KBM-7 (cell line): ENCODE measurements around the gene PFKFB1.
A peak's percentile ranks its signal among the peaks of the same experiment; 100 is the strongest.

Experiments
- DNase-seq: peaks from one replicate; pipeline ENCODE4 v3.0.0-alpha.2; 2015
- in situ Hi-C: fragments of 300-500 bp; cut with MboI; formaldehyde crosslinking; loops from 2 replicates; pipeline ENCODE4 v1.14.3; 2020; ENCODE audit warnings: low sequenced_read_pairs, low pct_unique_long_range_greater_than_20kb, mixed read lengths

The PFKFB1 gene

DNA sequence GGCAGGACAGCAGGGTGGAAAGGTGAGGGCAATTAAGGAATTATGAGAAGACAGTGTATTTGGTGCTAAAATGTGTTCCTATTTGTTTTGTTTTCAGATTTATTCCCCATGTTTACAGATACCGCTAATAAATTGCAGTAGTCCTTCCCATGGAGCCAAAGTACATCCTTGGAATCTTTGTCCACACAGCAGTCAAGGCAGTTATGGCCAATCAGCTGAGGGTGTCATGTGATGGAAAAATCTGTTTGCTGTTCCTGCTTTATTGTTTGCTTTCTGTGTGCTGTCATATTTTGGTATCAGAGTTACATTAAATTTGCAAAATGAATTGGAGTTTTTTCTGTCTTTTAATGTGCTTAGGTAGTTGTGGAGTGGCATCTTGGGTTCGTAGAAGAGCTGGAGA, 62.9 kb downstream of the PFKFB1 start:
- in situ Hi-C loops = no loop called here
- no peak for DNase-seq

DNA sequence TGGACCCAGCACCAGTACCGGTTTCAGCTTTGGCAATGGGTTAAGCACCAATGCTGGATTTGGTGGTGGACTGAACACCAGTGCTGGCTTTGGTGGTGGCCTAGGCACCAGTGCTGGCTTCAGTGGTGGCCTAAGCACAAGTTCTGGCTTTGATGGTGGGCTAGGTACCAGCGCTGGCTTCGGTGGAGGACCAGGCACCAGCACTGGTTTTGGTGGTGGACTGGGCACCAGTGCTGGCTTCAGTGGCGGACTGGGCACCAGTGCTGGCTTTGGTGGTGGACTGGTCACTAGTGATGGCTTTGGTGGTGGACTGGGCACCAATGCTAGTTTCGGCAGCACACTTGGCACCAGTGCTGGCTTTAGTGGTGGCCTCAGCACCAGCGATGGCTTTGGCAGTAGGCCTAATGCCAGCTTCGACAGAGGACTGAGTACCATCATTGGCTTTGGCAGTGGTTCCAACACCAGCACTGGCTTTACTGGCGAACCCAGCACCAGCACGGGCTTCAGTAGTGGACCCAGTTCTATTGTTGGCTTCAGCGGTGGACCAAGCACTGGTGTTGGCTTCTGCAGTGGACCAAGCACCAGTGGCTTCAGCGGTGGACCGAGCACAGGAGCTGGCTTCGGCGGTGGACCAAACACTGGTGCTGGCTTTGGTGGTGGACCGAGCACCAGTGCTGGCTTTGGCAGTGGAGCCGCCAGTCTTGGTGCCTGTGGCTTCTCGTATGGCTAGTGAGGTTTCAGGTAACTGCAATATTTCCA, 63.5 kb downstream of the PFKFB1 start:
- in situ Hi-C loops = no loop called here
- no peak for DNase-seq

DNA sequence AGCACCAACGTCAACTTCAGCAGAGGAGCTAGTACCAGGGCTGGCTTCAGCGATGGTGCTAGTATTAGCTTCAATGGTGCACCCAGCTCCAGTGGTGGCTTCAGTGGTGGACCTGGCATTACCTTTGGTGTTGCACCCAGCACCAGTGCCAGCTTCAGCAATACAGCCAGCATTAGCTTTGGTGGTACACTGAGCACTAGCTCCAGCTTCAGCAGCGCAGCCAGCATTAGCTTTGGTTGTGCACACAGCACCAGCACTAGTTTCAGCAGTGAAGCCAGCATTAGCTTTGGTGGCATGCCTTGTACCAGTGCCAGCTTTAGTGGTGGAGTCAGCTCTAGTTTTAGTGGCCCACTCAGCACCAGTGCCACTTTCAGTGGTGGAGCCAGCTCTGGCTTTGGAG, 65.1 kb downstream of the PFKFB1 start:
- no peak for DNase-seq
- in situ Hi-C loops = no loop called here

DNA sequence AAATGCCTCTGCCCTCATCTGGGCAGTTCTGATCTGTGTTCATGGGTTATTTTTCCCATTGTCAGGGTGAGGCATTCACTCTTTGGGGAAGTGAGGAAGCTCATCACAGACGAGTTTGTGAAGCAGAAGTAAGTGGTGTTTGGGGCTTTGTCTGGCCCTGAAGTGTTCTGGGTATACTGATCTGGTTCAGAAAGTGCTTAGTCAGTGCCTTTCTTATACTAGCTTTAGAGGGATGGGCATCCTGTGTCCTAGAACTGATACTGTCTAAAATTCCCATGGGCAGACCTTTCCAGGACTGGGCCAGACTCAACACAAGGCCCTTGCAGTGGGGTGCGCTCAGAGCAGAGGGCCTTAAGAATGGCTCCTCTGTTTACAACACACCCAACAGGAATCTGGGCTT, 67.0 kb downstream of the PFKFB1 start:
- DNase-seq = no peak
- in situ Hi-C loops = no loop called here

DNA sequence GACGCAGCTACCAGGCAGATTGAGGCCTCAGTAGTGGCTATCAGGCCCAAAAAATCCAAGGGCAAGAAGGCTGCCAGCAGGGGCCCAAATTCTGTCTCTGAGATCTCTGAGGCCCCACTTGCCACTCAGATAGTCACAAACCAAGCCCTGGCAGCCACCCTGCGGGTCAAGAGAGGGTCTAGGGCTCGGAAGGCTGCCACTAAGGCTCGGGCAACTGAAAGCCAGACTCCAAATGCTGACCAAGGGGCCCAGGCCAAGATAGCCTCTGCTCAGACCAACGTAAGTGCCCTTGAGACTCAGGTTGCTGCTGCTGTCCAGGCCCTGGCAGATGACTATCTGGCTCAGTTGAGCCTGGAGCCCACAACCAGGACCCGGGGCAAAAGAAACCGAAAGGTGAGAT, 70.6 kb downstream of the PFKFB1 start:
- in situ Hi-C loops = no loop called here
- no peak for DNase-seq

DNA sequence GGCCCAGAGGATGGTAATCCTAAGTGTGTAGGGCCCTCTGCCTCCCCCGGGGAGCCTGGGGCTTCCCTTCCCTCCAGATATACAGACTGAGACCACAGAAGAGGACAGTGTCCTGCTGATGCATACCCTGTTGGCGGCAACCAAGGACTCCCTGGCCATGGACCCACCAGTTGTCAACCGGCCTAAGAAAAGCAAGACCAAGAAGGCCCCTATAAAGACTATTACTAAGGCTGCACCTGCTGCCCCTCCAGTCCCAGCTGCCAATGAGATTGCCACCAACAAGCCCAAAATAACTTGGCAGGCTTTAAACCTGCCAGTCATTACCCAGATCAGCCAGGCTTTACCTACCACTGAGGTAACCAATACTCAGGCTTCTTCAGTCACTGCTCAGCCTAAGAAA, 71.4 kb downstream of the PFKFB1 start:
- no peak for DNase-seq
- in situ Hi-C loops = no loop called here

DNA sequence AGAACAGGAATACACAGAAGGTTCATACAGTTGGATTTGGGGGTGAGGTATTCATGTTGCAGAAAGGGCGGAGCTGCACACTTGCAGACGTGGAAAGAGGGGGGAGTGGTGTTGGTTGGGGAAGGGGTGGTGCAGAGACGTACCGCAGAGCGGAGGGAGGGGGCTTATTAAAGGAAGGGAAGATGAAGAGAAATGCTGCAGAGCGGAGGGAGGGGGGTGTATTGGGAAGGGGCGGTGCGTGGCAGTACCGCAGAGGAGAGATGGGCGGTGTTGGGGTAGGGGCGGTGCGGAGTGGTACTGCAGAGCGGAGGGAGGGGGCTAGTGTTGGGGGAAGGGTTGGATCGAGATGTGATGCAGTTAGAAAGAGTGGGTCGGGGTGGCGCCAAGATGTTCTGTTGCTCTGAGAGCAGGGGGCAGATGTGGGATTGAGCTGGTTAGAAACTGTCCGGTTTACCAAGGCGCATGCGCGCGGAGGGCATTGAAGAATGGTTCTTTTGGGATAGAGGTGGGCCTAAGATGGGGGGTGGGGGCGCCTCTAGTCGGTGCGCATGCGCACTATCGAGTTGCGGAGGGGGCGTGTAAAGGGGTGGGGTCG, 72.5 kb downstream of the PFKFB1 start:
- in situ Hi-C loops = no loop called here
- no peak for DNase-seq

DNA sequence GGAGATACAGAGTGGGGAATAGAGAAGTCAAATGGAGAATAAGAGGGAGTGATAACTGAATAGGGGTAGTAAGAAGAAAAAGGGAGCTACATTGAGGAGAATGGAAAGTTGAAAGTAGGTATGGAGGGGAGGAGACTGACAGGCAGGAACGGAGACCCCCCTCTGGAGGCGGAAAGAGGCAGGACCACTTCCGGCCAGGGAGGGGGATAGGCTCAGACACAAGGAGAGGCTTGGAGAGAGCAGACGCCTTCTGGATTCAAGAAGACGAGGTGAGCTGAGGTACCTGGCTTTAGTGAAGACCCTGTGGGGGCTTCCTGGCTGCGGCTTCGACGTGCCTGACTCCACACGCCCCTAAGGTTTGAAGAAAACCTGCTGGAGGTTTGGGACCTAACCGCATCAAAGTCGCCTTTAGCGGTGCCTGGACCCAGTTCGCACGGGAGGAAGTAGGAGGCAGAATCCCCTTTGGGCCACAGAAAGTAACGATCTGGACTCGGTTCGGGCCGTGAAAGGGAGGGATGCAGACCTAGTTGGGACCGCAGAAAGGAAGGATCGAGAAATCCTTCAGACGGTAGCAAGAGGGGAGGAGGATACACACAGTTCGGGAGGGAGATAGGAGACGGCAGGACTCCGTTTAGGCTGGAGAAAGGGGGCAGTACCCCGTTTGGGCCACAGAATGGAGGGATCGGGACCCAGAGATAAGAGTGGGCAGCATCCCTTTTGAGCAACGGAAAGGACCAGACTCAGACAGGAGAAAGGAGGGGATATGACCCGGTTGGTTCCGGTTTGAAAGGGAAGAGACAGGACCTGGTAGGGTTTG, 73.2 kb downstream of the PFKFB1 start, which contains the start of gene TRO:
TSS of gene TRO (plus strand) at position 215 of the 817 bp plus-strand sequence. CDS start 1,423 bp downstream, outside the sequence.
- DNase-seq = no peak
- in situ Hi-C loops = no loop called here

DNA sequence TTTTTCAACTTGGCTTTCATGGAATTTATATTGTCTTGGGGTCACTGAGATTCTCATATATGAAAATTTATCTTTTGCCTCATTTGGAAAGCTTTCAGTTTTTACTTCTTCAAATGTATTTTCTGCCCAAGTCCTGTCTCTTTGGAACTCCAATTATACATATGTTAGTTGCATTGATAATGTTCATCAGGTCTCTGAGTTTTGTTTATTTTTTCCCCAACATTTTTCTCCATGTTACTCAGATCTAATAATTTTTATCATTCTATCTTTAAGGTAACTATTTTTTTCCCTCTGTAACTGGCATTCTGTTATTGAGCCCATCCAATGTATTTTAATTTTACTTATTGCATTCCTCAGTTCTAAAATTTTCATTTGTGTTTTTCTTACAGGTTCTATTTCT, 84.0 kb downstream of the PFKFB1 start:
- no peak for DNase-seq
- in situ Hi-C loops = no loop called here

DNA sequence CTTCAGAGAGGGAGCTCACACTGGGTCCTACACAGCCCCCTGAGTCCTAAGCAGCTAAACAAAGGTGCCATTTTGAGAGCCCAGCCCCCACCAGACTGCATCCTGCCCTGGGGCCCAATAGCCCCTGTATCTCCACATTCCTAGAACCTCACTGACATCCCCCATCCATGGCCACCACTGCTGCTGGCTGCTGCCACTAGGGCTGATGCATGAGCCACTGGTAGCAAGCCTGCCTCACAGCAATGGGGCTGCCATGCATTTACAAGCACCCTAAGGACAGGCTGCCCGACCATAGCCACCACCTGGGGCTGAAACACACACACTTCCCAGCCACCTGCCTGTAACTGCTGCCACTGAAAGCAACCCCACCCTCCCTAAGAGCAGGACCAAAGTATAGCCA, 99.8 kb downstream of the PFKFB1 start:
- no peak for DNase-seq
- in situ Hi-C loops = no loop called here

DNA sequence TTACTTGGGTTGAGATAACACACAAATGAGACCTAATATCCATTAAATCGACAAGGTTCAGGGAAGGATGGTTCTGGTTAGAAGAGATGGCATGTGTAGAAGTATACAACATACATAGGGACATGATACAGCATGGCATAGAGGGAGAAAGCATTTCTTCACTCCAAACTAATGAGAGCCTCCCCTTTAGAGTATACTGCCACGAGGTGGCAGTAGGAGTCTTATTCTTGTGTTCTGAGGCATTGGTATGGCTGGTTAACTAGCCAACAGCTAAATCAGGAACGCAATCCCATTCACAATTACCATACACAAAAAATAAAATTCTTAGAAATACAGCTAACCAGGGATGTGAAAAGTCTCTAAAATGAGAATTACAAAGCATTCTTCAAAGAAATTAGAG, 102.4 kb downstream of the PFKFB1 start:
- in situ Hi-C loops = no loop called here
- peak; percentile 62 for DNase-seq

DNA sequence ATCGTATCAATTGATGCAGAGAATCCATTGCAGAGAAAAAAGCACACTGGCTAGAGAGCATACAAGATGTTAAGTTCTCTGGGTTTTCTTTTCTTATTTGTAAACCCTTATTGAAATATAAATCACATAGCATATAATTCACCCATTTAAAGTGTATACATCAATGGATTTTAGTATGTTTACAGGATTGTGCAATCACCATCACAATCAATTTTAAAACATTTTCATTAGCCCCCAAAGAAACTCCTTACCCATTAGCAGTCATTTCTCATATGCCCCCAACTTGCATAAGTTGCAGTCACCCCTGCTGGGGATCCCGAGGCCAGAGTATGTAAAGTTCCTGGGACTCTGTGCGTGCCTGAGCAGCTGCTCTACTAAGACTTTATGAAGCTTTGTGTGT, 108.2 kb downstream of the PFKFB1 start:
- in situ Hi-C loops = no loop called here
- DNase-seq = no peak
